ENCODE data around the gene KLF1. TPM values are rescaled to one million over a fixed set of nuclear protein-coding genes. Genes with fewer than 3 reads are reported as not detected.

Gene KLF1
- total RNA-seq, 4 donors from 2014 or later = not detected

DNA sequence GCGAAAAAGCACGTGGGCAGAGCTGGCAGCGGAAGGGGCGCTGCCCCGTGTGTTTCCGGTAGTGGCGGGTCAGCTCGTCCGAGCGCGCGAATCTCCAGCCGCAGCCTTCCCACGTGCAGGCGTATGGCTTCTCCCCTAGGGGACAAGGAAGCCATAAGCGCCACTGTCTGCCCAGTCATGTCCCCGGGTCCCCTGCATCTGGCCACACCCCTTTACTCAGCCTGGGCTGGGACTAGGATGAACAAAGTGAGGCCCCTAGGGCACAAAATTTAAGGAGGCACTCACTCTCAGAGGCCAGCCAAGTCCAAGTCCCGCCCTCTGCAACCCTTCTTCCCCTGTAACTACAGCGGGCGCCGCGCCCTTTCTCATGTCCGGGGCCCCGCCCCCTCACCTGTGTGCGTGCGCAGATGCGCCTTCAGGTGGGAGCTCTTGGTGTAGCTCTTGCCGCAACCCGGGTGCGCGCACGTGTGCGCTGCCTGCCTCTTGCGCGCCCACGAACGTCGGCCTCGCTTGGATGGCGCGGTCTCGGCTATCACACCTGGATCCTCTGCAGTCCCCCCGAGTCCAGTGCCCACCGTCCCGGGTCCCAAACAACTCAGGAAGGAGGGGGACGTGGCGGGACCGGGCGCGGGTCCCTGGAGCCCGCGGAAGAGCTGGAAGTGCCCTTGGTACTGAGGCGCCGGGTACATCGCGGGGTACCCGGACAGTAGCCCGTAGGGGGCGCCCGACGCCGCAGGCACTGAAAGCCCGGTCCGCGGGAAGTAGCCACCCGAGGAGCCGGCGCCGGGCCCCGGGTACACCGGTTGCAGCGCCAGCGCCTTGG, 1.9 kb downstream of the KLF1 start:
- H3K36me3 ChIP-seq = no peaks in the 10 kb centered on the region
- H3K4me1 ChIP-seq = peaks cover 27% of the 10 kb centered on the region
- H3K27ac ChIP-seq = no peak overlapping the region
- no peaks in the 10 kb centered on the region for H3K9me3 ChIP-seq
- peak overlapping the region; percentile 49 for H3K4me3 ChIP-seq
- TF ChIP-seq POLR2A (IDR thresholded peaks at IDR 0.05) (no peak), EP300 (IDR thresholded peaks at IDR 0.05) (no peak), POLR2AphosphoS5 (IDR thresholded peaks at IDR 0.05) (no peak)
- TF ChIP-seq, protein P1, sequence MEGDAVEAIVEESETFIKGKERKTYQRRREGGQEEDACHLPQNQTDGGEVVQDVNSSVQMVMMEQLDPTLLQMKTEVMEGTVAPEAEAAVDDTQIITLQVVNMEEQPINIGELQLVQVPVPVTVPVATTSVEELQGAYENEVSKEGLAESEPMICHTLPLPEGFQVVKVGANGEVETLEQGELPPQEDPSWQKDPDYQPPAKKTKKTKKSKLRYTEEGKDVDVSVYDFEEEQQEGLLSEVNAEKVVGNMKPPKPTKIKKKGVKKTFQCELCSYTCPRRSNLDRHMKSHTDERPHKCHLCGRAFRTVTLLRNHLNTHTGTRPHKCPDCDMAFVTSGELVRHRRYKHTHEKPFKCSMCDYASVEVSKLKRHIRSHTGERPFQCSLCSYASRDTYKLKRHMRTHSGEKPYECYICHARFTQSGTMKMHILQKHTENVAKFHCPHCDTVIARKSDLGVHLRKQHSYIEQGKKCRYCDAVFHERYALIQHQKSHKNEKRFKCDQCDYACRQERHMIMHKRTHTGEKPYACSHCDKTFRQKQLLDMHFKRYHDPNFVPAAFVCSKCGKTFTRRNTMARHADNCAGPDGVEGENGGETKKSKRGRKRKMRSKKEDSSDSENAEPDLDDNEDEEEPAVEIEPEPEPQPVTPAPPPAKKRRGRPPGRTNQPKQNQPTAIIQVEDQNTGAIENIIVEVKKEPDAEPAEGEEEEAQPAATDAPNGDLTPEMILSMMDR (IDR thresholded peaks at IDR 0.05) = peak in 1 of 2 donors; percentile 53
- peak in 1 of 2 donors; percentile 81 for DNase-seq (ENCODE audit: low spot score in 2 of 2)
- 8% methylated on average over 30 of the region's 73 CpGs for WGBS
- H3K27me3 ChIP-seq = peaks cover 20% of the 10 kb centered on the region

DNA sequence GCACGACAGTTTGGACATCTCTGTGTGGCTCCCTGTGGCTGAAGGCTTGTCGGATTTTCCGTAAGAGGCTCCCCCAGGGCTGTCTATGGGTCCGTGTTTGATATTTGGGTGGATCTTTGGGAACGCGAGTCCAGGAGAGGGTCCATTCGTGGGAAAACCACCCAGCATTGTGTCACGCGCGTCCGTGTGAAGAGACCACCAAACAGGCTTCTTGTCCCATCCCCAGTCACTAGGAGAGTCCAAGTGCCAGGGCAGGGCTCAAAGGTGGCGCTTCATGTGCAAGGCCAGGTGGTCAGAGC, 2.4 kb downstream of the KLF1 start:
- H3K27ac ChIP-seq = no peak overlapping the region
- TF ChIP-seq POLR2AphosphoS5 (IDR thresholded peaks at IDR 0.05) (no peak), POLR2A (IDR thresholded peaks at IDR 0.05) (no peak)
- no peaks in the 10 kb centered on the region for H3K36me3 ChIP-seq
- H3K4me3 ChIP-seq = peak overlapping the region; percentile 49
- H3K4me1 ChIP-seq = peaks cover 28% of the 10 kb centered on the region
- H3K9me3 ChIP-seq = no peaks in the 10 kb centered on the region
- no peak for DNase-seq (ENCODE audit: low spot score in 2 of 2)
- peaks cover 20% of the 10 kb centered on the region for H3K27me3 ChIP-seq
- 84% methylated on average over 10 of the region's 12 CpGs for WGBS

DNA sequence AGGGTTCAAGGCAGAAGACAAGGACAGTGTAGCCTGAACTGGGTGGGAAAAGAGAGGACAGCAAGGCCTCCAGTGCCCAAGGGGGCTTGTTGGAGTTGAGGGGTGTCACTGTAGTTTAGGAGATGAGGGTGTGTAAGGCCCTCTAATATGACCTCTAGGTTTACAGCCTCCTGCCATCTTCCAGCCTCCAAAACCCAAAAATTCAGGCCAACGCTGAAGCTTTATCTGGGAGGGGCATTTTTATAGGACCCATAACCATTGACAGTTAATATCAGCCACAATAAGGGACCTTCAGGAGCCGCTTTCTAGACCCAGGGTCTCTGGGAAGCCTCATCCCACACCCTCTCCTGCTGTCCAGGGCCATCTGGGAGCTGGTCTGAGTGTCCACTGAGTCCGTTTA, 2.8 kb downstream of the KLF1 start:
- H3K9me3 ChIP-seq = no peaks in the 10 kb centered on the region
- H3K27me3 ChIP-seq = peaks cover 20% of the 10 kb centered on the region
- TF ChIP-seq POLR2A (IDR thresholded peaks at IDR 0.05) (no peak), POLR2AphosphoS5 (IDR thresholded peaks at IDR 0.05) (no peak), EP300 (IDR thresholded peaks at IDR 0.05) (no peak)
- TF ChIP-seq, protein P1 (IDR thresholded peaks at IDR 0.05) = no peak
- 87% methylated on average over 3 of the region's 3 CpGs for WGBS
- peaks cover 28% of the 10 kb centered on the region for H3K4me1 ChIP-seq
- no peaks in the 10 kb centered on the region for H3K36me3 ChIP-seq
- H3K4me3 ChIP-seq = no peak overlapping the region
- no peak for DNase-seq (ENCODE audit: low spot score in 2 of 2)
- no peak overlapping the region for H3K27ac ChIP-seq

DNA sequence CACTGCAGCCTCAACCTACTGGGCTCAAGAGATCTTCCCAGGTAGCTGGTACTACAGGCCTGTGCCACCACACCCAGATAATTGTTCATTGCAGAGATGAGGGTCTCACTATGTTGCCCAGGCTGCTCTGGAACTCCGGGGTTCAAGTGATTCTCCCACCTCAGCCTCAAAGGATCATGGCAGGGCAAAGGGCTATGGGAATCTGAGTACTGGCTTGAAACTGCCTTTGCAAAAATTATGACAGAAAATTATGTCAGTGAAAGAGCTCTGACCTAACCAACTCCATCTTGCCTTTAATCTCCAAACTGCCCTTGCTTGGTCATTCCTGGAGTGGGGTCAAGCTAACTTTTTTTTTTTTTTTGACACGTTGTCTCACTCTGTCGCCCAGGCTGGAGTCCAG, 4.4 kb downstream of the KLF1 start:
- Histone ChIP-seq H3K27ac (no peak overlapping the region), H3K36me3 (peaks cover 13% of the 10 kb centered on the region), H3K4me1 (peaks cover 28% of the 10 kb centered on the region), H3K4me3 (no peak overlapping the region), H3K9me3 (no peaks in the 10 kb centered on the region), H3K27me3 (peaks cover 20% of the 10 kb centered on the region)
- no peak for DNase-seq (ENCODE audit: low spot score in 2 of 2)
- TF ChIP-seq, protein P1 (IDR thresholded peaks at IDR 0.05) = no peak
- TF ChIP-seq EP300 (IDR thresholded peaks at IDR 0.05) (no peak), POLR2AphosphoS5 (IDR thresholded peaks at IDR 0.05) (no peak), POLR2A (IDR thresholded peaks at IDR 0.05) (no peak)
- WGBS = 96% methylated on average over 3 of the region's 3 CpGs

DNA sequence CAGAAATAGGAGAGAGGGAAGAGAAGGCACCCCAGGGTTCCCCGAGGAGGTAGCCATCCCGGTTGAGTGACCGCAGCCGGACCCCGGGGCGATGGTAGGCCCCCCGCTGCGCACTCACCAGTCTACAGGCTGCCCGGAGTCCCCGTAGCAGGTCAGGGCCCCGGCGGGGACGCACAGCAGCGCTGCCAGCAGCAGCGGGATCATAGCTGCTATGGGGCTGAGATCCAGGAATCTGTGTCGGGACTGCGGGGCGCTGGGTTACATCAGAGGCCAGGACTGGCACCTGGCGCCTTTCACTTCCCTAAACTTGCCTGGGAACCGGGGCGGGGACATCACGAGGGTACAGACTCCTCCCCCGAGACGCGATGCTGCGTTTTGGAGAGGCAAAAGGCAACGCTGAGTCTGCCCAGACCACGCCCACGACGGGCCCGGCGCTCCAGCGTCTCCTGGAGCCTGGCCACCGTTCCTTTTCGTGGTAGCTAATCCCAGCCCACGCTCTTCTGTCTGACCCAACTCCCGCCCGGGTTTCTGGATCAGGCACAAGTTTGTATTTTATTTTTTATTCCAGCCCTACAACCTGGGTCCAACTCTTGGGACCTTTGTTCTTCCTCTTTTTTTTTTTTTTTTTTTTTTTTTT, 5.7 kb downstream of the KLF1 start, which contains the start of gene DNASE2:
Gene DNASE2, minus strand, starts transcription at position 278 of the 637 bp plus-strand sequence. Its CDS starts 74 bp downstream, at position 204.
- peak within 1 kb of the TSS; percentile 78 for H3K4me3 ChIP-seq
- TF ChIP-seq, protein P1 (IDR thresholded peaks at IDR 0.05) = no peak
- TF ChIP-seq EP300 (IDR thresholded peaks at IDR 0.05) = no peak
- TF ChIP-seq POLR2A (IDR thresholded peaks at IDR 0.05) = peak in 1 of 2 donors; percentile 25
- no peak for TF ChIP-seq POLR2AphosphoS5 (IDR thresholded peaks at IDR 0.05)
- H3K36me3 ChIP-seq = peaks cover 22% of the 10 kb centered on the region
- H3K4me1 ChIP-seq = peaks cover 28% of the 10 kb centered on the region
- peak within 1 kb of the TSS; percentile 86 for H3K27ac ChIP-seq
- under 1% methylated on average over 12 of the region's 38 CpGs for WGBS
- peaks cover 20% of the 10 kb centered on the region for H3K27me3 ChIP-seq
- peak; percentile 98 for DNase-seq (ENCODE audit: low spot score in 2 of 2)
- no peaks in the 10 kb centered on the region for H3K9me3 ChIP-seq

Data from suprapubic skin (tissue), 4 donors.